Measurements from ENCODE around the gene LTBP3. TPM values are rescaled to one million over a fixed set of nuclear protein-coding genes. Genes with fewer than 3 reads are reported as not detected.

LTBP3 gene
- total and polyA plus RNA-seq, 9 of the 15 experiments (the other 6 are each of a cell fraction or from before 2014, with no cell fraction given): 0.06 to 20.5 (median 4.8) TPM

GRCh38 chr11:65540290-65541092, 17.7 kb downstream of the LTBP3 start (continued):
- TF ChIP-seq IRF2 (CRISPR knock-in tag; IDR thresholded peaks at IDR 0.05) (no peak), ZNF551 (CRISPR knock-in tag; IDR thresholded peaks at IDR 0.05) (no peak), ZFPM2 (CRISPR knock-in tag; IDR thresholded peaks at IDR 0.05) (no peak), MAZ (CRISPR knock-in tag; conservative IDR thresholded peaks at IDR 0.05 in 1 of 2, IDR thresholded peaks at IDR 0.05 in 1 of 2) (peak; percentile 89 to 92), KLF6 (CRISPR knock-in tag; IDR thresholded peaks at IDR 0.05; ENCODE audit: borderline replicate concordance) (0 out of 2 replicates have a peak, but pooled peaks have one; percentile 21), ZFP30 (CRISPR knock-in tag; IDR thresholded peaks at IDR 0.05; ENCODE audit: borderline replicate concordance) (no peak), ZNF518B (CRISPR knock-in tag; IDR thresholded peaks at IDR 0.05) (no peak), HMGN3 (IDR thresholded peaks at IDR 0.05; ENCODE audit: borderline replicate concordance, extremely low read depth, insufficient read length, low read depth, low read length) (peak; percentile 67), MCM3 (IDR thresholded peaks at IDR 0.05) (no peak), FOSL1 (tag; conservative IDR thresholded peaks at IDR 0.05) (peak; percentile 29), RNF2 (IDR thresholded peaks at IDR 0.05) (no peak), NR3C1 (CRISPR knock-in tag; IDR thresholded peaks at IDR 0.05) (0 out of 2 replicates have a peak, but pooled peaks have one; percentile 16), SAP30 (IDR thresholded peaks at IDR 0.05; ENCODE audit: borderline replicate concordance, insufficient read depth, low read depth, low read length, poor library complexity, severe bottlenecking) (peak; percentile 90), NR2F6 (CRISPR knock-in tag; IDR thresholded peaks at IDR 0.05) (no peak), U2AF1 (optimal IDR thresholded peaks at IDR 0.05; ENCODE audit: low read depth, low read length) (no peak), NFYB (IDR thresholded peaks at IDR 0.05; ENCODE audit: extremely low read depth, insufficient read length) (no peak), YY1 (IDR thresholded peaks at IDR 0.05; ENCODE audit: borderline replicate concordance in 1 of 3, control insufficient read depth in 1 of 3, extremely low read depth in 1 of 3, insufficient read depth in 3 of 3, insufficient read length in 1 of 3, insufficient replicate concordance in 2 of 3, low read depth in 1 of 3, low read length in 2 of 3) (peak in 1 of 3 experiments; percentile 24)
- TF ChIP-seq, protein P1, sequence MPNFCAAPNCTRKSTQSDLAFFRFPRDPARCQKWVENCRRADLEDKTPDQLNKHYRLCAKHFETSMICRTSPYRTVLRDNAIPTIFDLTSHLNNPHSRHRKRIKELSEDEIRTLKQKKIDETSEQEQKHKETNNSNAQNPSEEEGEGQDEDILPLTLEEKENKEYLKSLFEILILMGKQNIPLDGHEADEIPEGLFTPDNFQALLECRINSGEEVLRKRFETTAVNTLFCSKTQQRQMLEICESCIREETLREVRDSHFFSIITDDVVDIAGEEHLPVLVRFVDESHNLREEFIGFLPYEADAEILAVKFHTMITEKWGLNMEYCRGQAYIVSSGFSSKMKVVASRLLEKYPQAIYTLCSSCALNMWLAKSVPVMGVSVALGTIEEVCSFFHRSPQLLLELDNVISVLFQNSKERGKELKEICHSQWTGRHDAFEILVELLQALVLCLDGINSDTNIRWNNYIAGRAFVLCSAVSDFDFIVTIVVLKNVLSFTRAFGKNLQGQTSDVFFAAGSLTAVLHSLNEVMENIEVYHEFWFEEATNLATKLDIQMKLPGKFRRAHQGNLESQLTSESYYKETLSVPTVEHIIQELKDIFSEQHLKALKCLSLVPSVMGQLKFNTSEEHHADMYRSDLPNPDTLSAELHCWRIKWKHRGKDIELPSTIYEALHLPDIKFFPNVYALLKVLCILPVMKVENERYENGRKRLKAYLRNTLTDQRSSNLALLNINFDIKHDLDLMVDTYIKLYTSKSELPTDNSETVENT (CRISPR knock-in tag; IDR thresholded peaks at IDR 0.05): no peak
- TF ChIP-seq, protein P2, sequence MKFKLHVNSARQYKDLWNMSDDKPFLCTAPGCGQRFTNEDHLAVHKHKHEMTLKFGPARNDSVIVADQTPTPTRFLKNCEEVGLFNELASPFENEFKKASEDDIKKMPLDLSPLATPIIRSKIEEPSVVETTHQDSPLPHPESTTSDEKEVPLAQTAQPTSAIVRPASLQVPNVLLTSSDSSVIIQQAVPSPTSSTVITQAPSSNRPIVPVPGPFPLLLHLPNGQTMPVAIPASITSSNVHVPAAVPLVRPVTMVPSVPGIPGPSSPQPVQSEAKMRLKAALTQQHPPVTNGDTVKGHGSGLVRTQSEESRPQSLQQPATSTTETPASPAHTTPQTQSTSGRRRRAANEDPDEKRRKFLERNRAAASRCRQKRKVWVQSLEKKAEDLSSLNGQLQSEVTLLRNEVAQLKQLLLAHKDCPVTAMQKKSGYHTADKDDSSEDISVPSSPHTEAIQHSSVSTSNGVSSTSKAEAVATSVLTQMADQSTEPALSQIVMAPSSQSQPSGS (CRISPR knock-in tag; IDR thresholded peaks at IDR 0.05): no peak; the same call in 1 of the 2 replicates
